Neuron (in vitro differentiated cells): ENCODE measurements around the gene TRIM14.
"Not testable (repeated sequence)": the region's sequence is repeated elsewhere in the genome, so short reads cannot be mapped to it uniquely, and the experiment has no call there.

ENCODE experiments used
- H2AFZ ChIP-seq: one replicate; pipeline ENCODE4 v1.6.1; 2013; ENCODE audit warnings: low read depth, mild to moderate bottlenecking, inconsistent platforms, low read length, moderate library complexity
- H3K27me3 ChIP-seq: one replicate; pipeline ENCODE4 v1.6.1; 2013; ENCODE audit warnings: low read length; ENCODE audit not compliant: insufficient read depth
- H3K36me3 ChIP-seq: one replicate; pipeline ENCODE4 v1.6.1; 2013; ENCODE audit warnings: low read length; ENCODE audit not compliant: insufficient read depth
- H3K4me1 ChIP-seq: one replicate; pipeline ENCODE4 v1.6.1; 2013; ENCODE audit warnings: low read length; ENCODE audit not compliant: insufficient read depth
- H3K4me3 ChIP-seq: 2 replicates; pipeline ENCODE4 v1.5.1; 2013; ENCODE audit warnings: mild to moderate bottlenecking, low read length, moderate library complexity
- H3K9me3 ChIP-seq: one replicate; pipeline ENCODE4 v1.6.1; 2013; ENCODE audit warnings: low read length

The TRIM14 gene

DNA sequence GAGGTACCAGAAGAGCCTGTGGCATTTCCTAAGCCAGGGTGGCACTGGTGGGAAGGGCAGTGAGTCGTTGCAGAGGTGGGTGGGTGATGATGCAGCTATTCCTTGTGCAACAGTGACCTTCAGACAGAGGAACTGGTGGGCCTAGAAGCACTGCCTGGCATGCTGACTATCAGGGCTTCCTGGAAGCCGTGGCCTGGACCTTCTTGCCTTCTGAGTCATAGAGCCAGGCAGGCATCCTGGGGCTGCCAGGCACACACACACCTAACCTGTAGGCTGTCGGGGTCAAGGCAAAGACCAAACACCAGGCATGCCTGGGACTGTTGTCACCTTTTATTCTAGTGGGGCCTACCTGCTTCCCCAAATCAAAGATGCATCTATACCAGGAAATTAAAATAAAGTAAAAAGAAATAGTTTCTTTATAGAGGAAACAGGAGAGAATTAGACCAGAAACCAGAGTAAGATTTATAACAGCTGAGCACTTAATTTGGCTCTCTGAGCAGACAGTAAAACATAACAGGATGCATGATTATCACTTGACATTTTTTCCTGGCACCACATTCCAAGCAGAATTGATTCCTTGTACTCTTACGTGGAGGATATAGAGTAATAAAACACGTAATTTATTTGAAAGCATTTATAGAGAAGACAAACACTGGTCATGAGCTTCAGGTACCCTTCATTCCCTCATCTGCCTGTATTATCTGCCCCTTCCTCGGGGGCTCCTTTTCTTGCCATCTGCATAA, 37.4 kb downstream of the TRIM14 start:
- Histone ChIP-seq H2AFZ (no peak overlapping the region), H3K4me1 (peaks cover 6% of the 10 kb centered on the region), H3K27me3 (no peaks in the 10 kb centered on the region), H3K4me3 (no peak overlapping the region), H3K9me3 (no peaks in the 10 kb centered on the region), H3K36me3 (peaks cover 9% of the 10 kb centered on the region)

DNA sequence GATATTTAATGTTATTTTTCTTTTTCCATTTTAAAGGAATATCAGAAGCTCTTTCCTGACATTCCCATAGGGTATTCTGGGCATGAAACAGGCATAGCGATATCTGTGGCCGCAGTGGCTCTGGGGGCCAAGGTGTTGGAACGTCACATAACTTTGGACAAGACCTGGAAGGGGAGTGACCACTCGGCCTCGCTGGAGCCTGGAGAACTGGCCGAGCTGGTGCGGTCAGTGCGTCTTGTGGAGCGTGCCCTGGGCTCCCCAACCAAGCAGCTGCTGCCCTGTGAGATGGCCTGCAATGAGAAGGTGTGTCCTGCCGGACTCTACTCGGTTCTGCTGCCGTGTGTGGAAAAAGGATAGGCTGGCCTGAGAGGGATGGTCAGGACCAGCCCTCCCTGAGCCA, 38.2 kb downstream of the TRIM14 start:
- Histone ChIP-seq H3K27me3 (no peaks in the 10 kb centered on the region), H3K4me3 (no peak overlapping the region), H3K9me3 (no peaks in the 10 kb centered on the region), H2AFZ (no peak overlapping the region), H3K4me1 (peaks cover under 1% of the 10 kb centered on the region), H3K36me3 (peaks cover 9% of the 10 kb centered on the region)

DNA sequence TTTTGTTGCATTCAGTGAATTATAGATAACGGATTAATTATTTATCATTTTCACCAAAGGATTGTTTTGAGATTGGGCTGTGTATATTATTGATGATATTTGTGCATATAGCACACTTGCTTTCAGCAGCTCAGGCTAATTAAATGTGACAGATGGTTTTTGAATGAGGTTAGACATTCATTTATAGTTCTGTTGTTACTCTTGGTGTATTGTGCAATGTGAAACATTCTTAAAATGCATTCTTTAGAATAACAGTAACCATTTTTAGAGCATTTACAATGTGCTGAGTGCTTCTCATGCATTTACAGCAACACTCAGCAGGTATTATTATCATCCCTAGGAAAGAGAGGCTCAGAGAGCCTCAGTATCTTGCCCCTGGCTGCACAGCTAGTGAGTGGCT, 38.7 kb downstream of the TRIM14 start:
- no peak overlapping the region for H2AFZ ChIP-seq
- H3K36me3 ChIP-seq = peaks cover 9% of the 10 kb centered on the region
- H3K9me3 ChIP-seq = no peaks in the 10 kb centered on the region
- no peaks in the 10 kb centered on the region for H3K27me3 ChIP-seq
- no peaks in the 10 kb centered on the region for H3K4me1 ChIP-seq
- H3K4me3 ChIP-seq = no peak overlapping the region

DNA sequence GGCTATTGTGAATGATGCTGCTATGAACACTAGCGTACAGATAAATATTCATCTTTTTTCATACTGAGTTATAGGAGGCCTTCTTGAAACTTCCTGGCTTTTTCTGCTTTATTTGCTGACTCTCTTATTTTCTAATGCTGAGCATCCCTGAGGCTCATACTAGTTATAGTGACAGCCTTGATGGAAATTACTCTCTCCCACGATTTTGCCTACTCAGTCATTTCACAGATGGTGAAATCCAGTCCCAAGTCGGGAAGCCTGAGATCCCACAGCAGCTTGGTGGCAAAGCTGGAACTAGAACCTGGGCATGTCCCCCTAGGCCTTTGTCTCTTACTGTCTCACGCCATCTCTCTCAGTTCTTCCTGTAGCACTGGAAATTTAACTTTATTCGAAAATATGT, 40.1 kb downstream of the TRIM14 start:
- no peaks in the 10 kb centered on the region for H3K9me3 ChIP-seq
- H3K27me3 ChIP-seq = no peaks in the 10 kb centered on the region
- H3K4me1 ChIP-seq = no peaks in the 10 kb centered on the region
- no peak overlapping the region for H2AFZ ChIP-seq
- H3K4me3 ChIP-seq = no peak overlapping the region
- peaks cover 9% of the 10 kb centered on the region for H3K36me3 ChIP-seq

DNA sequence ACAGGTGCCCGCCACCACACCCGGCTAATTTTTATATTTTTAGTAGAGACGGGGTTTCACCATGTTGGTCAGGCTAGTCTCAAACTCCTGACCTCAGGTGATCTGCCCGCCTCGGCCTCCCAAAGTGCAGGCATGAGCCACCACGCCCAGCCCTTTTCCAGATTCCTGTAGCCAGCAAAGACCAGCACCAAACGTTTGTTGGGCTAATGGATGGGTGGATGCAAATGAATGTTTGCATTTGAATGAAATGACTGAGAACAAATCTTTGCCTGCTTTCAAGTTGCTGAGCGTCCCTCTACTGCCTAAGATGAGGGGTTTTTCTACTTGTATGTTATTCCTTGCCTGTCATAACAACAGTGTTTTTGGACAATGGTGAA, 42.5 kb downstream of the TRIM14 start:
- H3K36me3 ChIP-seq, H2AFZ ChIP-seq, H3K4me1 ChIP-seq, H3K9me3 ChIP-seq, H3K27me3 ChIP-seq, H3K4me3 ChIP-seq: not testable (repeated sequence)

DNA sequence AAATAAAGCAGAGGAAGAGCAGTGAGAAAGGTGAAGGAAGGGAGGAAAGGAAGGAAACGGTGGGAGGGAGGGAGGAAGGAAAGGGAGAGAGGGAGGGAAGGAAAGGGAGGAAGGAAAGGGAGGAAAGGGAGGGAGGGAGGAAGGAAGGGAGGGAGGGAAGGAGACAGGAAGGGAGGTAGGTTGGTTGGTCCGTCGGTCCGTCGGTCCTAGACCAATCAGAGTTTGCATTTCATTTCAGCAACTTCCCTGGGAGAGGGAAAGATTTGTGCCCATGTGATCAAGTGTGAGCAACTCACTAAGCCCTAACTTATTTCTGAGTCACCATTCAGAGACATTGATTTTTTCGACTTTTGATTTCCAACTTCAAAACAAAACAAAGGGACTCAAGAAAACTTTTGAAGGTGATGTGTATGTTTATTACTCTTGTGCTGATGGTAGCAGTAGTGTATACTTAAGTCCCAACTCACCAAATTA, 43.7 kb downstream of the TRIM14 start:
- H2AFZ ChIP-seq = no peak overlapping the region
- no peaks in the 10 kb centered on the region for H3K9me3 ChIP-seq
- H3K4me1 ChIP-seq = no peaks in the 10 kb centered on the region
- no peaks in the 10 kb centered on the region for H3K27me3 ChIP-seq
- H3K36me3 ChIP-seq = no peaks in the 10 kb centered on the region
- H3K4me3 ChIP-seq = no peak overlapping the region

DNA sequence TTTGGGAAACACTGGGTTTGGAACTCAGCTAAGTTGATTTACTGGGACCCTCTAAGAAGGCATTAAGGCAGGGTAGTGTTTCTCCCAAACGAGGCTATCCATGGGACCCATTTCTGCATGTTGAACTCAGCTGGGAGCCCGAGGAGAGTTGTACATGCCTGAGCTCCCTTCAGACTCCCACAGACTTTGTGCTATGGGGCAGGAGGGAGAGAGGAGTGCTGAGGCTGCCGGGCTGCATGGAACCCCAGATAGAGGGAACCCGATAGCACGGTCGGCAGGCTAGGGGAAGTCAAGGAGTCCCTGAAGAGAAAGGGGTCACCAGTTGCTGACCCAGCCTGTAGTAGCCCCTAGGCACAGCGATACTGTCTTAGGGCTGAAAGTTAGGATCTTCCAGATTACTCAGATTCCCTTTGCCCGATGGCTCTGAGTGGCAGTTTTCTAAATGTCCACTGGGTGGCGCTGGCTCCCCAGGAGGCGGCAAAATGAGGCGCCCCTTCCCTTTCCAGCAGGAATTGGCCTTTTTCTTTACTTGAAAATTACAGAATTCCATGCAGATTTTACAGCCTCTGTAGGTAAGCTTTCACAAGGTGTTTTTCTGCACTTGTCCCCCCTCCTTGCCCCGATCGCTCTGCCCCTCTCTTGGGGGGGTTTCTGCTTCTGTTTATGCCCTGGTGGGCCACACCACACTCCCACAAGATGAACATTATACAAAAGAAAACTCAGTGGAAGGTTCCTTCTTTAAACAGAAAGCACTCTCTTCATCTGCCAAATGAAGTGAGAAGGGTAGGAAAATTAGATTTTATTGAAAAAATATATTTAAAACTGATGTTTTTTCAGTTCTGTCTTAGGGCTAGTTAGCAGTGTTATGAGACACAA, 44.7 kb downstream of the TRIM14 start:
- H3K4me3 ChIP-seq = no peak overlapping the region

DNA sequence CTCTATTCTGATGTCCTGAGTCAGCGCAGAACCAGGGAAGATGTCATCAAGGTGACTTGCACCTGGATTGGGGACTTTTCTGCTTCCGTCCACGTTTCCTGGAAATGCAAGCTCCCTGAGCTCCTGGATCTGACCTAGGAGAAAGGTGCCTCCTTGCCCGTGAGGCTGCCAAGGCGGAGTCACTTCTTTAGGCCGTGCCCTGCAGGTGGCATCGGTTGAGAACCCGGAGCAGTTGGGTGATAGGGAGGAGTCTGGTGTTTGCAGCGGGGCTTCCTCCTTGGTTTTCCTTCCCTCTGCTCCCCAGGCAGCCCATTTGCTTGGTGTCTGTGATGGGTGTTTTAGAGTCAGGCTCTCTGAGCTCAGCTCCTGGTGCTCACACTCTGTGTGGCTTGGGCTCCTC, 47.3 kb downstream of the TRIM14 start:
- Histone ChIP-seq H3K9me3 (no peaks in the 10 kb centered on the region), H3K4me3 (no peak overlapping the region), H3K27me3 (no peaks in the 10 kb centered on the region), H2AFZ (no peak overlapping the region), H3K36me3 (no peaks in the 10 kb centered on the region), H3K4me1 (no peaks in the 10 kb centered on the region)

More for the DNA sequence above, 44.7 kb downstream of the TRIM14 start:
- Histone ChIP-seq H2AFZ (no peak overlapping the region), H3K27me3 (no peaks in the 10 kb centered on the region), H3K9me3 (no peaks in the 10 kb centered on the region), H3K4me1 (no peaks in the 10 kb centered on the region), H3K36me3 (no peaks in the 10 kb centered on the region)

DNA sequence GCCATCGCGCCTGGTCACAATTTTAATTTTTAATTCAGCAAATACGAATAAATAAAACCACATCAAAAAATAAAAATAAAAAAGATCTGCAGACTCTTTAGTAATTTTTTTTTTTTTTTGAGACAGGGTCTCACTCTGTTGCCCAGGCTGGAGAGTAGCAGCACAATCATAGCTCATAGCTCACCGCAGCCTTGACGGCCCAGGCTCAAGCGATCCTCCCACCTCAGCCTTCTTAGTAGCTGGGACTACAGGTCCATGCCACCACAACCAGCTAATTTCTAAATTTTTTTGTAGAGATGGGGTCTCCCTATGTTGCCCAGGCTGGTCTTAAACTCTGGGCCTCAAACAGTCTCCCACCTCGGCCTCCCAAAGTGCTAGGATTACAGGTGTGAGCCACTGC, 48.3 kb downstream of the TRIM14 start:
- Histone ChIP-seq H3K4me3 (no peak overlapping the region), H3K27me3 (no peaks in the 10 kb centered on the region), H3K36me3 (peaks cover 6% of the 10 kb centered on the region), H3K9me3 (no peaks in the 10 kb centered on the region), H3K4me1 (no peaks in the 10 kb centered on the region), H2AFZ (no peak overlapping the region)

DNA sequence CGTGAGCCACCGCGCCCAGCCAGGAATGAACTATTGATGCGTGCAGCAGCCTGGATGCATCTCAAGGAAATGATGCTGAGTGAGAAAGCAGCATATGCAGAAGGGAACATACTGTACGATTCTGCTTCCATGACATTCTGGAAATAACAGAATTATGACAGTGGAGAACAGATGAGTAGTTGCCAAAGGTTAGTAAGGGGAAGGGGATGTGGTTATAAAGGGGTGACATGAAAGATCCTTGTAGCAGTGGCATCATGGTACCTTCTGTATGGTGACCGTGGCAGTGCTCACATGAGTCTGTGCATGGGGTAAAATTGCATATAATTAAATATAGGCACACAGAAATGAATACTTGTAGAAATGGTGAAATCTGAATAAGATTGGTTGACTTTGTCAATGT, 49.5 kb downstream of the TRIM14 start:
- H3K27me3 ChIP-seq = no peaks in the 10 kb centered on the region
- peaks cover 9% of the 10 kb centered on the region for H3K36me3 ChIP-seq
- H2AFZ ChIP-seq = no peak overlapping the region
- no peaks in the 10 kb centered on the region for H3K9me3 ChIP-seq
- H3K4me1 ChIP-seq = no peaks in the 10 kb centered on the region
- no peak overlapping the region for H3K4me3 ChIP-seq

DNA sequence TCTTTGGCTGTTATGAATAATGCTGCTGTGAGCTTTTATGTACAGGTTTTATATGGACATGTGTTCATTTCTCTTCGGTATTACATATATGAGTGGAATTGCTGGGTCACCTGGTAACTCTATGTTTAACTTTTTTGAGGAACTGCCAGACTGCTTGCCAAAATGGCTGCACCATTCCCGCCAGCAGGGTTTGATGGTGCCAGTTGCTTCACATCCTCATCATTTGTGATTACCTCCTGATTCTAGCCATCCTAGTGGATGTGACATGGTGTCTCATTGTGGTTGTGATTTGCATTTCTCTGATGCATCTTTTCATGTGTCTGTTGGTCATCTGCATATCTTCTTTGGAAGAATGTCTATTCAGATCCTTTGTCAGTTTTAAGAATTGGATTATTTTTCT, 51.8 kb downstream of the TRIM14 start:
- H3K4me3 ChIP-seq = no peak overlapping the region
- no peak overlapping the region for H2AFZ ChIP-seq
- H3K4me1 ChIP-seq = no peaks in the 10 kb centered on the region
- H3K9me3 ChIP-seq = no peaks in the 10 kb centered on the region
- no peaks in the 10 kb centered on the region for H3K27me3 ChIP-seq
- peaks cover 15% of the 10 kb centered on the region for H3K36me3 ChIP-seq

DNA sequence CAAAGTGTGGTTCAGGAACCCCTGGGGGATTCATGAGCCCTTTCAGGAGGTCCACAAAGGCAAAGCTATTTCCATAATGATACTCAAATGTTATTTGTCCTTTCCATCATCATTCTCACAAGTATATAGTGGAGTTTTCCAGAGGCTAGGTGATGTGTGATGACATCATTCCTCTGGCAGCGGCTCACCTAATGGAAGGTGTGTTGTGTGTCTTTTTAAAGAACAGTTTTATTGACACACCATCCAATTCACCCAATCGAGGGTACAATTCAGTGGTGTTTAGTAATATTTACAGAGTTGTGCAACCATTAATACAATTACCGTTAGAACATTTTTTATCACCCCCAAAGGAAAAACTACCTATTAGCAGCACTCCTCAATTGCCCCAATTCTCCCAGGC, 52.8 kb downstream of the TRIM14 start:
- Histone ChIP-seq H3K36me3 (peaks cover 15% of the 10 kb centered on the region), H2AFZ (no peak overlapping the region), H3K4me3 (no peak overlapping the region), H3K4me1 (no peaks in the 10 kb centered on the region), H3K27me3 (no peaks in the 10 kb centered on the region), H3K9me3 (no peaks in the 10 kb centered on the region)

DNA sequence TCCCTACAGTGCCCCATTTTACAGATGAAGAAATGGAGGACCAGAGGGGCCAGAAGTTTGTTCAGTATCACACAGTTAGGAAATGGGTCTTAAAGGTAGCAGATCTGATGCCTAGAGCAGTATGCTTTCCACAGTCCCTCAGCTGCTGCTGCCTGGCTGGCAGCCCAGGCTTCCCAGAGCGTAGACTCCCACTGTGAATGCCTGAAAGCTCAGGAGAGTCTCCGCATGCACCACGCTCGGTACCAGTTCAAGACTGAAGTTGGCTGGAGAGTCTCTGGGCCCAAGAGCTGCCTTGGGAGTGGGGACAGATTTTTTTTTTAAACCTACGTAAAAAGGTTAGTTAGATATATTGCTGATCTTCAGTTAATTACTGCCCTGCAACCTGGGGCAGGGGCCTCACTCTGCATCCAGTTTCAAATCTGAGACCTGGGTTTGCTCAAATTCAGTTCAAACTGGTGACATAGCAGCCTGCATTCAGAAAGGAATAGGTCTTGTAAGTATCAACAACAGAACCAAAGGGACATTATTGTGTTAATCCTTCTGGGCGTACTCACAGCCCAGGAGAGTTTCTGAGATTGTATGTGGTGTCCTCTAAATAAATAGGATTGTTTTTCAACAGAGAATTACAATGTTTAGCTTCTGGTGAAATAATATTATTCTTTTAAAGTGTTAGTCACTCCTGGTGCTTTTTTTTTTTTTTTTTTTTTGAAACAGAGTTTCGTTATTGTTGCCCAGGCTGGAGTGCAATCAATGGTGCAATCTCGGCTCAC, 54.2 kb downstream of the TRIM14 start:
- Histone ChIP-seq H3K9me3 (no peaks in the 10 kb centered on the region), H3K27me3 (no peaks in the 10 kb centered on the region), H3K4me3 (no peak overlapping the region), H3K36me3 (peaks cover 21% of the 10 kb centered on the region), H3K4me1 (no peaks in the 10 kb centered on the region), H2AFZ (no peak overlapping the region)
